Esophagus muscularis mucosa (tissue), 4 donors: ENCODE data around the gene NETO1. TPM values are rescaled to one million over a fixed set of nuclear protein-coding genes. Genes with fewer than 3 reads are reported as not detected.

Experiments used
- DNase-seq: peaks from one replicate; pipeline ENCODE4 v3.0.0-alpha.2; 2017; ENCODE audit errors: extremely low spot score
- H3K27ac ChIP-seq, 4 donors: fragments of 200-600 bp; sonication (generic); replicated peaks in 1 of 4; 1 replicate in 3 of 4; 2 replicates in 1 of 4; pipeline ENCODE4 v1.5.1; 2016 to 2019; ENCODE audit warnings: mild to moderate bottlenecking in 1 of 4
- H3K27me3 ChIP-seq, 4 donors: fragments of 200-600 bp; sonication (generic); one replicate each; pipeline versions ENCODE4 v1.5.1 to v1.6.0; 2016 to 2019
- H3K36me3 ChIP-seq, 4 donors: fragments of 200-600 bp; sonication (generic); one replicate each; pipeline ENCODE4 v1.5.1; 2016 to 2019
- H3K4me1 ChIP-seq, 4 donors: fragments of 200-600 bp; sonication (generic); one replicate each; pipeline ENCODE4 v1.5.1; 2016 to 2019
- H3K4me3 ChIP-seq, 4 donors: fragments of 200-600 bp; sonication (generic); 1 replicate in 2 of 4; 2 replicates in 2 of 4; pipeline ENCODE4 v1.5.1; 2016 to 2019; ENCODE audit warnings: mild to moderate bottlenecking in 4 of 4, moderate library complexity in 1 of 4
- H3K9me3 ChIP-seq, 4 donors: fragments of 200-600 bp; sonication (generic); 1 replicate in 3 of 4; 2 replicates in 1 of 4; pipeline ENCODE4 v1.5.1; 2016 to 2019
- CTCF ChIP-seq, 3 experiments: fragments of 200-600 bp in 2 of 3; fragments of 450-650 bp in 1 of 3; sonication (generic) in 2 of 3; IDR thresholded peaks; one replicate each; pipeline ENCODE4 v1.5.1; 2017 to 2019; ENCODE audit warnings: antibody characterized with exemption in 3 of 3, mild to moderate bottlenecking in 2 of 3, moderate library complexity in 1 of 3
- EP300 ChIP-seq: sonication (generic); formaldehyde crosslinking; IDR thresholded peaks from one replicate; pipeline ENCODE4 v1.6.1; 2017; ENCODE audit warnings: antibody characterized with exemption
- POLR2A ChIP-seq: fragments of 450-650 bp; IDR thresholded peaks from one replicate; pipeline ENCODE4 v1.6.1; 2017; ENCODE audit warnings: antibody characterized with exemption, moderate library complexity, mild to moderate bottlenecking, low read depth
- POLR2AphosphoS5 ChIP-seq, 2 donors: sonication (generic); formaldehyde crosslinking; IDR thresholded peaks; one replicate each; pipeline ENCODE4 v1.6.1; 2017; ENCODE audit warnings: antibody characterized with exemption in 2 of 2
- WGBS: methylation state at CpG from one replicate; pipeline ENCODE4 v1.1.5; 2018; 5-methylcytosine and 5-hydroxymethylcytosine counted together
- intact Hi-C: fragments of 100-400 bp; cut with DNase I; formaldehyde crosslinking; loops from one replicate; pipeline ENCODE4 v1.15.1; 2023
- total RNA-seq, 4 donors: library from RNA; depleted of rRNA; stranded (reverse); fragments of >200 nt; gene quantifications; one replicate each; pipeline versions ENCODE4 v1.1.0 to v1.2.1, GENCODE V29; 2016

The NETO1 gene
- total RNA-seq, 4 donors from 2014 or later = 0.13 to 0.50 (median 0.34) TPM; not detected in 1

GRCh38 chr18:72811047-72811446 is 56.7 kb downstream of the NETO1 start:
- no peaks in the 10 kb centered on the region for H3K9me3 ChIP-seq
- intact Hi-C loops = no loop called here
- no peak overlapping the region for H3K4me3 ChIP-seq
- H3K27ac ChIP-seq = no peak overlapping the region
- no peaks in the 10 kb centered on the region for H3K27me3 ChIP-seq
- no peak for DNase-seq
- H3K36me3 ChIP-seq = no peaks in the 10 kb centered on the region
- H3K4me1 ChIP-seq = no peaks in the 10 kb centered on the region
- no peak for TF ChIP-seq EP300
- no peak for TF ChIP-seq POLR2A
- 70% methylated on average over 7 of the region's 7 CpGs for WGBS

GRCh38 chr18:72808680-72809079 is 59.1 kb downstream of the NETO1 start:
- Histone ChIP-seq H3K9me3 (no peaks in the 10 kb centered on the region), H3K36me3 (no peaks in the 10 kb centered on the region), H3K4me3 (no peak overlapping the region), H3K4me1 (no peaks in the 10 kb centered on the region), H3K27ac (no peak overlapping the region), H3K27me3 (no peaks in the 10 kb centered on the region)
- intact Hi-C loops = no loop called here
- TF ChIP-seq POLR2A (no peak), CTCF (IDR thresholded peaks at IDR 0.05) (no peak), EP300 (no peak), POLR2AphosphoS5 (IDR thresholded peaks at IDR 0.05) (no peak)
- 82% methylated on average over 1 of the region's 2 CpGs for WGBS
- DNase-seq = no peak

GRCh38 chr18:72799106-72799505 is 68.7 kb downstream of the NETO1 start:
- 80% methylated on average over 3 of the region's 3 CpGs for WGBS
- DNase-seq = no peak
- Histone ChIP-seq H3K9me3 (no peaks in the 10 kb centered on the region), H3K4me3 (no peak overlapping the region), H3K36me3 (no peaks in the 10 kb centered on the region), H3K27ac (no peak overlapping the region), H3K27me3 (no peaks in the 10 kb centered on the region), H3K4me1 (no peaks in the 10 kb centered on the region)
- TF ChIP-seq POLR2A = no peak
- no peak for TF ChIP-seq EP300
- intact Hi-C loops = no loop called here

GRCh38 chr18:72783530-72783929 is 84.3 kb downstream of the NETO1 start:
- Histone ChIP-seq H3K4me1 (no peaks in the 10 kb centered on the region), H3K9me3 (no peaks in the 10 kb centered on the region), H3K27ac (no peak overlapping the region), H3K36me3 (no peaks in the 10 kb centered on the region), H3K4me3 (no peak overlapping the region), H3K27me3 (no peaks in the 10 kb centered on the region)
- no peak for DNase-seq
- intact Hi-C loops = no loop called here
- TF ChIP-seq EP300 (no peak), CTCF (IDR thresholded peaks at IDR 0.05) (no peak), POLR2A (no peak), POLR2AphosphoS5 (IDR thresholded peaks at IDR 0.05) (no peak)
- 69% methylated on average over 9 of the region's 9 CpGs for WGBS

- intact Hi-C loops = no loop called here
- Histone ChIP-seq H3K27ac (no peak overlapping the region), H3K4me1 (no peaks in the 10 kb centered on the region), H3K9me3 (no peaks in the 10 kb centered on the region), H3K4me3 (no peak overlapping the region), H3K27me3 (no peaks in the 10 kb centered on the region), H3K36me3 (no peaks in the 10 kb centered on the region)
- DNase-seq = no peak
- TF ChIP-seq EP300 (no peak), POLR2A (no peak), POLR2AphosphoS5 (IDR thresholded peaks at IDR 0.05) (no peak), CTCF (IDR thresholded peaks at IDR 0.05) (no peak)
- WGBS = 83% methylated on average over 2 of the region's 2 CpGs
Measured at GRCh38 chr18:72774914-72775313, 92.9 kb downstream of the NETO1 start.

GRCh38 chr18:72772916-72773315 is 94.9 kb downstream of the NETO1 start:
- Histone ChIP-seq H3K27ac (no peak overlapping the region), H3K9me3 (no peaks in the 10 kb centered on the region), H3K36me3 (no peaks in the 10 kb centered on the region), H3K4me1 (no peaks in the 10 kb centered on the region), H3K27me3 (no peaks in the 10 kb centered on the region), H3K4me3 (no peak overlapping the region)
- intact Hi-C loops = no loop called here
- TF ChIP-seq POLR2AphosphoS5 (IDR thresholded peaks at IDR 0.05) = no peak
- TF ChIP-seq EP300 = no peak
- TF ChIP-seq POLR2A = no peak
- no peak for TF ChIP-seq CTCF (IDR thresholded peaks at IDR 0.05)
- DNase-seq = no peak
